Brain microvascular endothelial cell (primary cell): Measurements from ENCODE around the gene LTBP1.

Experiments used
- DNase-seq: peaks from one replicate; pipeline ENCODE4 v3.0.0-alpha.2; 2020
- H3K27ac ChIP-seq: fragments of 250-450 bp; sonication (Bioruptor Pico); 2 replicates; pipeline ENCODE4 v1.5.1; 2020; ENCODE audit warnings: mild to moderate bottlenecking, moderate library complexity
- H3K27me3 ChIP-seq: fragments of 250-450 bp; sonication (Bioruptor Pico); replicated peaks from 2 replicates; pipeline ENCODE4 v1.5.1; 2020; ENCODE audit warnings: mild to moderate bottlenecking
- H3K36me3 ChIP-seq: fragments of 250-450 bp; sonication (Bioruptor Pico); replicated peaks from 2 replicates; pipeline ENCODE4 v1.5.1; 2020; ENCODE audit warnings: mild to moderate bottlenecking
- H3K4me3 ChIP-seq: 2 replicates; pipeline ENCODE4 v1.5.1; 2011; ENCODE audit warnings: low read depth, mild to moderate bottlenecking, control low read depth, low read length, moderate library complexity
- in situ Hi-C: cut with HindIII; loops from 2 replicates; pipeline ENCODE4 v1.10.0; 2017; ENCODE audit warnings: low sequenced_read_pairs, low pct_ligation_motif_present
- TF ChIP-seq, protein P1 (sequence below): IDR thresholded peaks from 2 replicates; pipeline ENCODE4 v1.5.1; 2011; ENCODE audit warnings: low read depth, mild to moderate bottlenecking, moderate library complexity, low read length, control low read depth, inconsistent platforms; ENCODE audit errors: missing control alignments

Gene LTBP1

DNA sequence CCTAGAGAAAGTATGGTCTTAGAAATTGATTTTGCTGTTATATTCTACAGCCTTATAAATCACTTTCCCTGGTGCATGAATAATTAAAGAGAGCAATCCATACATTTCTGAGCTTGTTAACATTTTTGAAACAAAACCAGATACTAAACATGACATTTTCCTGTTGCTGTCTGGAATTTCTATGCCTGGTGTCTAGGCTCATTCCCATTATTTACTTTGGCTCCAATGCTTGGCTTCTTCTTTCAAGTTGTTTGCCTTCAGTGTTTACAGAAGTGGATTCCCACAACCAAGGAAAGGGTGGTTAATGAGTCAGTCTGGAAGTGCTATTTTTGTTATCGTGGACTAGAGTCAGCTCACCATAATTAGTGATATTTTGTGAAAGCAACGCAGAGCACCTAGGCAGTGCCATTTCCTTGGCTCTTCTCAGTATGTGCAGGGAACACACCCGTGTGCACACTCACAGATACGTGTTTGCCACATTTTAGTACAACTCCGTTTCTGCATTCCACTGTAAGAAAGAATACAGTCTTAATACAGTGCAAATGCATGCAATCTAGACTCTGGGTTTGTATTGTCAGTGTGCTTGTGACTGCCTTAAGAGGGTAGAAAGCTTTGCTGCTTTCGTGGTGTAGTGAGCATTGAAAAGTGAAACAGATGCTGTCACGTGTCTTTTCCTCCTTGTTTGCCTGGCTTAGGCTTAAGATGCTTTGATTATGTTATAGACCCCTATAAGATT is 344.7 kb downstream of the LTBP1 start:
- peak; percentile 78 for DNase-seq
- H3K4me3 ChIP-seq: peak overlapping the region; percentile 10

DNA sequence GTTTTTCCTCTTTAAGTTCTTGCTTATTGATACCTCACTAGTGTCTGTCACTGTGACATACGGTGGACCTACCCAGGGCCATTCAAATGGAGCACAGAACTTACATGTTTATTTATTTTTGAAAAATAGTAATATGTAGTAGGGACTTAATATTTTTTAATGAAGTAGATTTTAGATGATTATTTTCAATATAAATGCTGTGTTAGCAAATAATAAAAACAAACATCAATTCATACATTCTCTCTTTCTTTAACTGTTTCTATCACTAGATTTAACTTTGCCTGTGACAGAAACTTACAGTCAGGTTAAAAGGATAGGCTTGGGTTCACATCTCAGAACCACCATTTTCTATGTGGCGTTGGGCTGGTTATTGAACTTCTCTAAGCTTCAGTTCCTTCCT is 345.3 kb downstream of the LTBP1 start:
- H3K27me3 ChIP-seq: no peaks in the 10 kb centered on the region
- TF ChIP-seq, protein P1, sequence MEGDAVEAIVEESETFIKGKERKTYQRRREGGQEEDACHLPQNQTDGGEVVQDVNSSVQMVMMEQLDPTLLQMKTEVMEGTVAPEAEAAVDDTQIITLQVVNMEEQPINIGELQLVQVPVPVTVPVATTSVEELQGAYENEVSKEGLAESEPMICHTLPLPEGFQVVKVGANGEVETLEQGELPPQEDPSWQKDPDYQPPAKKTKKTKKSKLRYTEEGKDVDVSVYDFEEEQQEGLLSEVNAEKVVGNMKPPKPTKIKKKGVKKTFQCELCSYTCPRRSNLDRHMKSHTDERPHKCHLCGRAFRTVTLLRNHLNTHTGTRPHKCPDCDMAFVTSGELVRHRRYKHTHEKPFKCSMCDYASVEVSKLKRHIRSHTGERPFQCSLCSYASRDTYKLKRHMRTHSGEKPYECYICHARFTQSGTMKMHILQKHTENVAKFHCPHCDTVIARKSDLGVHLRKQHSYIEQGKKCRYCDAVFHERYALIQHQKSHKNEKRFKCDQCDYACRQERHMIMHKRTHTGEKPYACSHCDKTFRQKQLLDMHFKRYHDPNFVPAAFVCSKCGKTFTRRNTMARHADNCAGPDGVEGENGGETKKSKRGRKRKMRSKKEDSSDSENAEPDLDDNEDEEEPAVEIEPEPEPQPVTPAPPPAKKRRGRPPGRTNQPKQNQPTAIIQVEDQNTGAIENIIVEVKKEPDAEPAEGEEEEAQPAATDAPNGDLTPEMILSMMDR: no peak
- DNase-seq: no peak
- no peak overlapping the region for H3K4me3 ChIP-seq
- H3K36me3 ChIP-seq: peaks cover 59% of the 10 kb centered on the region
- peak overlapping the region; percentile 87 for H3K27ac ChIP-seq
- in situ Hi-C loops: no loop called here

More for the DNA sequence above, 344.7 kb downstream of the LTBP1 start:
- TF ChIP-seq, protein P1: no peak
- Histone ChIP-seq H3K27ac (peak overlapping the region; percentile 87), H3K36me3 (peaks cover 61% of the 10 kb centered on the region), H3K27me3 (no peaks in the 10 kb centered on the region)
- in situ Hi-C loops: no loop called here

DNA sequence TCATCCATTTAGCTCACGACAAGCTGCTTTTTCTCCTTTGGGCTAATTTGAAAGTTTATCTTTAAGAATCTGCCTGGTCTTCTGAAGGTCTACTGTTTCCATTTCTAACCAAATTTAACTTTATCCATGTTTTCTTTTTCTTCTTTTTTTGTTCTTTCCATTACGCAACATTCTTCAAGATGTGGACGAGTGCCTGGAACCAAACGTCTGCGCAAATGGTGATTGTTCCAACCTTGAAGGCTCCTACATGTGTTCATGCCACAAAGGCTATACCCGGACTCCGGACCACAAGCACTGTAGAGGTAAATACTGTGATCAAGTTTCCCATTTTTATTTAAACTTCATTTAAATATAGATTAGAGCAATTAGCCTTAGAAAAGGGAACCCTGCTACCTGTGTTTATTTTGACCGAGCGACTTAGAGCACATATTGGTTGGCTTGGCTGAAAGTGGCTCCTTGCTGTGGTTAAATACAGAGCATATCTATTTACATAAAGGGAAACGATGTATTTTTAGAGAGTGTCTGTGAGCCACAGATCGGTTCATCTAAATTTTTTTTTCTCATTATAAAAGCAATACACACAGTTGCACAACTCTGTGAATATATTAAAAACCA is 346.3 kb downstream of the LTBP1 start:
- peak overlapping the region; percentile 87 for H3K27ac ChIP-seq
- H3K27me3 ChIP-seq: no peaks in the 10 kb centered on the region
- in situ Hi-C loops: no loop called here
- no peak for DNase-seq
- no peak overlapping the region for H3K4me3 ChIP-seq
- TF ChIP-seq, protein P1: no peak
- H3K36me3 ChIP-seq: peaks cover 50% of the 10 kb centered on the region

DNA sequence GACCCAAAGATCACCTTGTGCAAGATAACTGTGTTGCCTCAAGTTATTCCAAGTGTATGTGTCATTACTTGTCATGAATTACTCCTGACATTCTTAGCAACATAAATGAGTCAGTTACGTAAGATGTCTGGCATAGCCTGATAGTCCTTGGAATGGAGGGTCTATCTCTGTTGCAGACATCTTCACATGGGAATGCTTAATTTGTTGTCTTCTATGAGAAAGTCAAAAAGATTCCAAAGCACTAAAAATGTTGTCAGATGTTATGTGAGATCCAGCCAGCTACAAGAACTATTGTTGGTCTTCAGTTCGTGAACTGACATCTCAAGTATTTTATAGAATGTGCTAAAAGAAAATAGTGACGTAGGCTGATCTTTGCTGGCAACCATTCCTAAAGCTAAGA is 351.5 kb downstream of the LTBP1 start:
- Histone ChIP-seq H3K4me3 (no peak overlapping the region), H3K36me3 (peaks cover 59% of the 10 kb centered on the region), H3K27ac (peak overlapping the region; percentile 50), H3K27me3 (no peaks in the 10 kb centered on the region)
- in situ Hi-C loops: no loop called here
- peak; percentile 61 for DNase-seq
- TF ChIP-seq, protein P1: no peak

DNA sequence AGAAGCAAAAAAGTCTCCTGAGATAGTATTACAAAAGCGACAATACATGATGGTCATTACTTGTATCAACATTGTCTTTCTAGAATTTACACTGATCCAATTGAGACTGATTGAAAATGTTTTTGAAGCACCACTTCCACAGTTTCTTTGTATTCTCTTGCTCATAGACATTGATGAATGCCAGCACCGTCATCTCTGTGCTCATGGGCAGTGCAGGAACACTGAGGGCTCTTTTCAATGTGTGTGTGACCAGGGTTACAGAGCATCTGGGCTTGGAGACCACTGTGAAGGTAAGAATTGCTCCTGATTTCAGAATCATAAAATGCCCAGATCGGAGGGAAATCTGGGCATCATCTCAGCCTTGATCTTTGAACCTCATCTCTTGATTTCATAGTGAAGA is 354.6 kb downstream of the LTBP1 start:
- H3K4me3 ChIP-seq: no peak overlapping the region
- no peak for DNase-seq
- H3K27ac ChIP-seq: no peak overlapping the region
- H3K27me3 ChIP-seq: no peaks in the 10 kb centered on the region
- H3K36me3 ChIP-seq: peaks cover 75% of the 10 kb centered on the region
- TF ChIP-seq, protein P1: no peak
- in situ Hi-C loops: no loop called here
